HCT116 (cell line): ENCODE measurements around the gene PCDHGB4.
"Not testable (repeated sequence)": the region's sequence is repeated elsewhere in the genome, so short reads cannot be mapped to it uniquely, and the experiment has no call there.

ENCODE experiments used
- CTCF ChIP-seq, 3 experiments: fragments of 200-600 bp in 1 of 3; sonication (generic) in 1 of 3; IDR thresholded peaks in 2 of 3; conservative IDR thresholded peaks in 1 of 3; 2 replicates each; pipeline ENCODE4 v1.5.1; 2012 to 2017; ENCODE audit warnings: low read depth in 2 of 3, low read length in 2 of 3, antibody characterized with exemption in 1 of 3, borderline replicate concordance in 1 of 3, control low read depth in 1 of 3, mild to moderate bottlenecking in 1 of 3, mixed read lengths in 1 of 3, mixed run types in 1 of 3, moderate library complexity in 1 of 3; ENCODE audit not compliant: insufficient read depth in 1 of 3
- EZH2 ChIP-seq: fragments of 200-600 bp; sonication (generic); IDR thresholded peaks from 2 replicates; pipeline ENCODE4 v1.6.1; 2017; ENCODE audit warnings: antibody characterized with exemption, mixed run types
- EZH2phosphoT487 ChIP-seq: fragments of 200-600 bp; IDR thresholded peaks from 2 replicates; pipeline ENCODE4 v1.6.1; 2018; ENCODE audit warnings: antibody characterized with exemption, borderline replicate concordance
- FOSL1 ChIP-seq: IDR thresholded peaks from 2 replicates; pipeline ENCODE4 v1.6.1; 2012; ENCODE audit warnings: low read depth
- POLR2A ChIP-seq: IDR thresholded peaks from 2 replicates; pipeline ENCODE4 v1.7.0; 2011; ENCODE audit warnings: borderline replicate concordance; ENCODE audit not compliant: insufficient read depth, insufficient read length; ENCODE audit errors: extremely low read depth
- POLR2AphosphoS5 ChIP-seq: IDR thresholded peaks from 2 replicates; pipeline ENCODE4 v1.6.1; 2011; ENCODE audit warnings: mild to moderate bottlenecking, low read depth, low read length, moderate library complexity
- RAD21 ChIP-seq: IDR thresholded peaks from 2 replicates; pipeline ENCODE4 v1.6.1; 2012; ENCODE audit warnings: low read depth, mild to moderate bottlenecking
- SRF ChIP-seq: IDR thresholded peaks from 2 replicates; pipeline ENCODE4 v1.6.1; 2012; ENCODE audit warnings: low read depth
- ZBTB33 ChIP-seq: IDR thresholded peaks from 2 replicates; pipeline ENCODE4 v1.6.1; 2011; ENCODE audit warnings: mild to moderate bottlenecking, low read length, moderate library complexity; ENCODE audit not compliant: insufficient replicate concordance; ENCODE audit errors: extremely low read depth
- ZNF274 ChIP-seq: fragments of 200-500 bp; sonication (Bioruptor generic); IDR thresholded peaks from 2 replicates; pipeline ENCODE4 v1.6.1; 2014; ENCODE audit warnings: mild to moderate bottlenecking, low read depth, low read length, inconsistent platforms
- TF ChIP-seq, protein P1 (sequence below): IDR thresholded peaks from 2 replicates; pipeline ENCODE4 v1.6.1; 2012
- TF ChIP-seq, protein P2 (sequence below): IDR thresholded peaks from 2 replicates; pipeline ENCODE4 v1.6.1; 2012; ENCODE audit warnings: low read depth

GRCh38 chr5:141415275-141415618, 27.7 kb downstream of the PCDHGB4 start:
- not testable (repeated sequence) for TF ChIP-seq CTCF (IDR thresholded peaks at IDR 0.05 in 2 of 3, conservative IDR thresholded peaks at IDR 0.05 in 1 of 3; ENCODE audit: borderline replicate concordance in 1 of 3, insufficient read depth in 1 of 3, low read depth in 2 of 3, low read length in 2 of 3); POLR2A; RAD21; EZH2phosphoT487; ZBTB33; SRF; EZH2; ZNF274; FOSL1; POLR2AphosphoS5
- TF ChIP-seq, protein P1, sequence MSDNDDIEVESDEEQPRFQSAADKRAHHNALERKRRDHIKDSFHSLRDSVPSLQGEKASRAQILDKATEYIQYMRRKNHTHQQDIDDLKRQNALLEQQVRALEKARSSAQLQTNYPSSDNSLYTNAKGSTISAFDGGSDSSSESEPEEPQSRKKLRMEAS = not testable (repeated sequence)
- TF ChIP-seq, protein P2, sequence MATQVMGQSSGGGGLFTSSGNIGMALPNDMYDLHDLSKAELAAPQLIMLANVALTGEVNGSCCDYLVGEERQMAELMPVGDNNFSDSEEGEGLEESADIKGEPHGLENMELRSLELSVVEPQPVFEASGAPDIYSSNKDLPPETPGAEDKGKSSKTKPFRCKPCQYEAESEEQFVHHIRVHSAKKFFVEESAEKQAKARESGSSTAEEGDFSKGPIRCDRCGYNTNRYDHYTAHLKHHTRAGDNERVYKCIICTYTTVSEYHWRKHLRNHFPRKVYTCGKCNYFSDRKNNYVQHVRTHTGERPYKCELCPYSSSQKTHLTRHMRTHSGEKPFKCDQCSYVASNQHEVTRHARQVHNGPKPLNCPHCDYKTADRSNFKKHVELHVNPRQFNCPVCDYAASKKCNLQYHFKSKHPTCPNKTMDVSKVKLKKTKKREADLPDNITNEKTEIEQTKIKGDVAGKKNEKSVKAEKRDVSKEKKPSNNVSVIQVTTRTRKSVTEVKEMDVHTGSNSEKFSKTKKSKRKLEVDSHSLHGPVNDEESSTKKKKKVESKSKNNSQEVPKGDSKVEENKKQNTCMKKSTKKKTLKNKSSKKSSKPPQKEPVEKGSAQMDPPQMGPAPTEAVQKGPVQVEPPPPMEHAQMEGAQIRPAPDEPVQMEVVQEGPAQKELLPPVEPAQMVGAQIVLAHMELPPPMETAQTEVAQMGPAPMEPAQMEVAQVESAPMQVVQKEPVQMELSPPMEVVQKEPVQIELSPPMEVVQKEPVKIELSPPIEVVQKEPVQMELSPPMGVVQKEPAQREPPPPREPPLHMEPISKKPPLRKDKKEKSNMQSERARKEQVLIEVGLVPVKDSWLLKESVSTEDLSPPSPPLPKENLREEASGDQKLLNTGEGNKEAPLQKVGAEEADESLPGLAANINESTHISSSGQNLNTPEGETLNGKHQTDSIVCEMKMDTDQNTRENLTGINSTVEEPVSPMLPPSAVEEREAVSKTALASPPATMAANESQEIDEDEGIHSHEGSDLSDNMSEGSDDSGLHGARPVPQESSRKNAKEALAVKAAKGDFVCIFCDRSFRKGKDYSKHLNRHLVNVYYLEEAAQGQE = not testable (repeated sequence)
